ENCODE measurements around the gene MAP4K3. TPM values are rescaled to one million over a fixed set of nuclear protein-coding genes. Genes with fewer than 3 reads are reported as not detected.

The MAP4K3 gene
- total and polyA plus RNA-seq, 2 of the 4 experiments (the other 2 are of a cell fraction): 13.2 to 32.6 TPM

- no peaks in the 10 kb centered on the region for H3K4me1 ChIP-seq (ENCODE audit: control insufficient read depth, insufficient read depth, low read length)
- in situ Hi-C loops (cut with MboI; ENCODE audit: low sequenced_read_pairs): no loop called here
- H2BK120ac ChIP-seq (ENCODE audit: low read depth, low read length): no peak overlapping the region
- H2BK20ac ChIP-seq (ENCODE audit: low read depth, low read length): no peak overlapping the region
- no peak overlapping the region for H3K4me2 ChIP-seq (ENCODE audit: low read depth, low read length)
- no peak overlapping the region for H2BK15ac ChIP-seq (ENCODE audit: low read depth, low read length)
- no peak overlapping the region for H2AFZ ChIP-seq (replicated peaks; ENCODE audit: low read length, poor library complexity)
- H3K18ac ChIP-seq (ENCODE audit: low read depth, low read length): no peak overlapping the region
- no peaks in the 10 kb centered on the region; the same call in 1 of the 2 replicates for H4K20me1 ChIP-seq (ENCODE audit: insufficient read depth, low read length)
- no peaks in the 10 kb centered on the region for H3K9me3 ChIP-seq (ENCODE audit: control insufficient read depth, insufficient read depth, low read length)
- no peaks in the 10 kb centered on the region for H3K27me3 ChIP-seq (ENCODE audit: control insufficient read depth, insufficient read depth, low read length)
- WGBS, 2 experiments (ENCODE audit: extremely low coverage in 2 of 2, insufficient read length in 1 of 2): no CpG with 5 or more reads among the region's 2 CpGs
- peaks cover 4% of the 10 kb centered on the region for H3K9me1 ChIP-seq (ENCODE audit: insufficient read depth, low read length)
- no peak overlapping the region for H3K4ac ChIP-seq (ENCODE audit: low read depth, low read length)
- no peak overlapping the region for H3K56ac ChIP-seq (ENCODE audit: extremely low read depth, insufficient read depth, low read length)
- POLR2A ChIA-PET (ENCODE audit: unreplicated experiment): no interaction called here
- DNase-seq (no peak), ATAC-seq (ENCODE audit: low read depth) (no peak)
- H2BK5ac ChIP-seq (ENCODE audit: low read depth, low read length, poor library complexity, severe bottlenecking): no peak overlapping the region
- H3K14ac ChIP-seq (replicated peaks; ENCODE audit: low read depth, low read length): no peak overlapping the region
- no TSS peak for BruUV-seq (replicated peaks)
- no peak overlapping the region for H2AK9ac ChIP-seq (replicated peaks; ENCODE audit: low read depth, low read length, poor library complexity)
- H3K36me3 ChIP-seq (ENCODE audit: control insufficient read depth, insufficient read depth, low read length): peaks cover 18% of the 10 kb centered on the region
- peaks cover 7 to 21% of the 10 kb centered on the region in 2 experiments; a peak in 2 of 4 replicates for H3K79me1 ChIP-seq (ENCODE audit: low read depth in 1 of 2, low read length in 2 of 2)
- H3K4me3 ChIP-seq (ENCODE audit: insufficient read depth, low read depth, low read length): no peak overlapping the region
- H2AK5ac ChIP-seq (ENCODE audit: low read depth, low read length): no peak overlapping the region
- TF ChIP-seq FOS (IDR thresholded peaks at IDR 0.05; ENCODE audit: low read depth, low read length) (no peak), CHD1 (IDR thresholded peaks at IDR 0.05; ENCODE audit: low read depth, low read length) (no peak), RFX5 (IDR thresholded peaks at IDR 0.05; ENCODE audit: low read depth, low read length) (no peak), MXI1 (IDR thresholded peaks at IDR 0.05; ENCODE audit: borderline replicate concordance, low read depth, low read length) (no peak), MAFK (IDR thresholded peaks at IDR 0.05; ENCODE audit: low read depth, low read length) (no peak), POLR2A (IDR thresholded peaks at IDR 0.05; ENCODE audit: low read depth, low read length) (no peak)
- H3K9ac ChIP-seq (ENCODE audit: low read depth, low read length): no peak overlapping the region
- CTCF ChIA-PET: no interaction called here
- H3K23ac ChIP-seq (ENCODE audit: low read depth, low read length): no peak overlapping the region
- H4K8ac ChIP-seq (ENCODE audit: low read depth in 2 of 2, low read length in 2 of 2): no peak overlapping the region
- intact Hi-C loops (cut with micrococcal nuclease): no loop called here
- H3K27ac ChIP-seq (ENCODE audit: insufficient read depth, low read length): no peak overlapping the region
- dilution Hi-C loops (cut with HindIII; ENCODE audit: low sequenced_read_pairs, unreplicated experiment): no loop called here
- H4K91ac ChIP-seq (ENCODE audit: insufficient read depth, low read depth, low read length): no peak overlapping the region
- H4K5ac ChIP-seq (ENCODE audit: low read depth, low read length): no peak overlapping the region
Observed at GRCh38 chr2:39265315-39265714, 171.8 kb downstream of the MAP4K3 start.

All from IMR-90 (cell line).